ENCODE measurements around the gene NECAP2.

GRCh38 chr1:16446116-16446515 is 5.6 kb downstream of the NECAP2 start:
- no peak for TF ChIP-seq CTCF (IDR thresholded peaks at IDR 0.05)
- TF ChIP-seq POLR2AphosphoS5 (IDR thresholded peaks at IDR 0.05; ENCODE audit: insufficient read depth in 1 of 2, low read depth in 1 of 2), result no peak
